GM23248 (cell line): Measurements from ENCODE around the gene CACNA1C.

Experiments used
- EZH2 ChIP-seq: fragments of 200-600 bp; sonication (generic); IDR thresholded peaks from 2 replicates; pipeline ENCODE4 v1.6.1; 2018; ENCODE audit warnings: antibody characterized with exemption, mild to moderate bottlenecking; ENCODE audit not compliant: insufficient read depth, poor library complexity, severe bottlenecking
- EZH2phosphoT487 ChIP-seq: fragments of 200-600 bp; sonication (generic); IDR thresholded peaks from 2 replicates; pipeline ENCODE4 v1.6.1; 2018; ENCODE audit warnings: antibody characterized with exemption, moderate library complexity, mild to moderate bottlenecking, low read depth; ENCODE audit not compliant: insufficient read depth

DNA sequence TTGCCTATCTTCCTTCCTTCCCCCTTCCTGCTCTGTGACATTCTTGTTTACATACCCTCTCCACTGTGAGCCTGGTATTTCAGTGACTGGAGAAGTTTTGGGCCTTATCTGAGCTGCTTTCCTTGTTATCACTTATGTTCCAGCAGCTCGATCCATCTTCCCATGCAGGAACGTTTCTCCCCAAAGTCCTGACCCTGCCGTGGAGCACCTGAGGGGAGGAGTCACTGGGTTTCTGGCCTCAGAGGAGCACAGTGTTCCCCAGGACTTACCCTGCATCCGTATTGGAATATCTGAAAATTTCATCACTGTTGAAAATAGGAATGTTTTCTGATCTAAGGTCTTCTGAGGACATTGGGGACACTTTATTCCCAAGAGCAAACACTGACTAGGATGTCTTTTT, 141.8 kb downstream of the CACNA1C start:
- TF ChIP-seq EZH2phosphoT487 (no peak), EZH2 (no peak)
